ENCODE measurements around the gene PRSS57.

Gene PRSS57

DNA sequence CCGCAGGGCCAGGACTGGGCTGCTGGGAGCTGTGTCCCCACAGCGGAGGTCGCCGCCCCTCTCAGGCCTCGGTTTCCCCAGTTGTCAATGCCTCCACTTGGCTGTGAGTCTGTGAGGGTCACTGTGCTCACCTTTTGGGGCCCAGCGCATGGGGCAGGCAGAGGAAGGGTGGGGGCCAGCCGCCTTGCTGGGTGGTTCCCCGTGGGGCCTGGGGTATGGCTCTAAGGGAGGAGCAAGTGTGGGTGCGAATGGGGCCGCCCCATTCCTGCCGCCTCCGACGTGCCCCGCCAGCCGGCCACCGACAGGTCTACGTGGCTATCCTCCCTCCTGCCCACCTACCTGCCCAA, 56.4 kb downstream of the PRSS57 start:
- no peak for DNase-seq (ENCODE audit: low spot score)

Measured in activated CD4-positive, alpha-beta T cell treated with anti-CD3 and anti-CD28 coated beads, Interleukin-2, Interleukin-4, amounts not matched to agents 100 ng/mL and 50 ng/mL, durations not matched to agents 16 hours and 8 hours (primary cell).